Measurements from ENCODE around the gene JOSD2. TPM values are rescaled to one million over a fixed set of nuclear protein-coding genes. Genes with fewer than 3 reads are reported as not detected.

JOSD2 gene
- total and polyA plus RNA-seq, 2 donors (not counting 3 experiments of a cell fraction or from before 2014, with no cell fraction given) = 37.4 to 62.8 TPM

- ChIA-PET POLR2A (interaction anchor here (0.6 kb wide), 1 partner anchor 138 kb away, joined by 3 read pairs; no protein-coding TSS in a partner anchor), CTCF (no interaction called here)
- H3K9me1 ChIP-seq (replicated peaks; ENCODE audit: control insufficient read depth, extremely low read depth, insufficient read depth, low read length) = no peaks in the 10 kb centered on the region
- no peak overlapping the region for H2AFZ ChIP-seq (ENCODE audit: low read depth, low read length)
- dilution Hi-C loops (cut with MboI; ENCODE audit: extremely low pct_ligation_motif_present, low sequenced_read_pairs) (no loop called here), intact Hi-C loops (cut with micrococcal nuclease) (no loop called here)
- H3K79me2 ChIP-seq (ENCODE audit: control insufficient read depth, insufficient read depth, low read length) = no peaks in the 10 kb centered on the region
- no peaks in the 10 kb centered on the region for H3K36me3 ChIP-seq (ENCODE audit: control insufficient read depth in 2 of 2, extremely low read depth in 1 of 2, insufficient read depth in 2 of 2, low read length in 2 of 2)
- no peaks in the 10 kb centered on the region for H4K20me1 ChIP-seq (replicated peaks; ENCODE audit: control insufficient read depth, extremely low read depth, insufficient read depth, low read length)
- no peaks in the 10 kb centered on the region for H3K4me1 ChIP-seq (ENCODE audit: control insufficient read depth, extremely low read depth, insufficient read depth, low read length)
- H3K27ac ChIP-seq (ENCODE audit: insufficient read depth, low read depth, low read length) = no peak overlapping the region
- TF ChIP-seq POLR2AphosphoS5 (IDR thresholded peaks at IDR 0.05; ENCODE audit: insufficient read depth, low read depth, low read length) = no peak
- no peak for TF ChIP-seq MYC (IDR thresholded peaks at IDR 0.05; ENCODE audit: low read depth, low read length)
- TF ChIP-seq GATA2 (IDR thresholded peaks at IDR 0.05; ENCODE audit: insufficient read depth, insufficient read length, low read depth, low read length) = no peak
- TF ChIP-seq JUN (IDR thresholded peaks at IDR 0.05; ENCODE audit: borderline replicate concordance, insufficient read depth, insufficient read length, low read depth) = no peak
- TF ChIP-seq POLR2A (IDR thresholded peaks at IDR 0.05; ENCODE audit: low read depth, low read length) = no peak
- no peak for TF ChIP-seq EZH2 (IDR thresholded peaks at IDR 0.05; ENCODE audit: borderline replicate concordance, low read depth, low read length, severe bottlenecking)
- TF ChIP-seq FOS (IDR thresholded peaks at IDR 0.05; ENCODE audit: borderline replicate concordance, insufficient read depth, low read length) = no peak
- TF ChIP-seq MAX (IDR thresholded peaks at IDR 0.05; ENCODE audit: insufficient read depth, insufficient read length) = no peak
- TF ChIP-seq CTCF (IDR thresholded peaks at IDR 0.05; ENCODE audit: extremely low read depth in 1 of 2, insufficient read depth in 1 of 2, low read depth in 1 of 2, low read length in 2 of 2) = no peak
- DNase-seq (ENCODE audit: low read depth, low spot score) (no peak), FAIRE-seq (no peak)
- H3K4me2 ChIP-seq (ENCODE audit: insufficient read depth, low read length) = no peak overlapping the region
- no TSS peak for BruUV-seq (replicated peaks)
- no peak overlapping the region for H3K9ac ChIP-seq (replicated peaks; ENCODE audit: extremely low read depth, insufficient read depth, low read length)
- no peaks in the 10 kb centered on the region for H3K27me3 ChIP-seq (ENCODE audit: control insufficient read depth in 2 of 2, insufficient read depth in 2 of 2, low read length in 2 of 2)
- H3K4me3 ChIP-seq (replicated peaks in 1 of 3; ENCODE audit: insufficient read depth in 1 of 3, low read depth in 1 of 3, low read length in 3 of 3) = no peak overlapping the region
- no peaks in the 10 kb centered on the region for H3K9me3 ChIP-seq (replicated peaks; ENCODE audit: control insufficient read depth, insufficient read depth, low read length)
Measured at GRCh38 chr19:50501186-50501567, 9.8 kb downstream of the JOSD2 start.

Data from endothelial cell of umbilical vein (primary cell).